CD14-positive monocyte (primary cell): ENCODE measurements around the gene RELCH. TPM values are rescaled to one million over a fixed set of nuclear protein-coding genes. Genes with fewer than 3 reads are reported as not detected.

ENCODE experiments used
- DNase-seq, 3 donors: peaks; one replicate each; pipeline ENCODE4 v3.0.0-alpha.2; 2011 to 2022
- H2AFZ ChIP-seq: 2 replicates; pipeline ENCODE4 v1.6.0; 2012; ENCODE audit warnings: mild to moderate bottlenecking, low read depth, low read length, inconsistent platforms; ENCODE audit not compliant: insufficient read depth, poor library complexity, severe bottlenecking
- H3K27ac ChIP-seq, 2 donors: 1 replicate in 1 of 2; 2 replicates in 1 of 2; pipeline ENCODE4 v1.5.1; 2012 to 2013; ENCODE audit warnings: low read length in 2 of 2, control low read depth in 1 of 2, inconsistent platforms in 1 of 2, low read depth in 1 of 2, mild to moderate bottlenecking in 1 of 2
- H3K27me3 ChIP-seq, 2 donors: one replicate each; pipeline versions ENCODE4 v1.6.0 to v1.6.1; 2011 to 2013; ENCODE audit warnings: low read length in 2 of 2; ENCODE audit not compliant: control insufficient read depth in 2 of 2, insufficient read depth in 2 of 2
- H3K36me3 ChIP-seq, 2 donors: replicated peaks in 1 of 2; 1 replicate in 1 of 2; 2 replicates in 1 of 2; pipeline versions ENCODE4 v1.5.1 to v1.6.1; 2012 to 2013; ENCODE audit warnings: low read length in 2 of 2, control low read depth in 1 of 2, inconsistent platforms in 1 of 2, mild to moderate bottlenecking in 1 of 2; ENCODE audit not compliant: insufficient read depth in 2 of 2, control insufficient read depth in 1 of 2
- H3K4me1 ChIP-seq, 2 donors: 1 replicate in 1 of 2; 2 replicates in 1 of 2; pipeline versions ENCODE4 v1.5.1 to v1.6.1; 2012 to 2013; ENCODE audit warnings: low read length in 2 of 2, control low read depth in 1 of 2, inconsistent platforms in 1 of 2, mild to moderate bottlenecking in 1 of 2, moderate library complexity in 1 of 2; ENCODE audit not compliant: insufficient read depth in 2 of 2, control insufficient read depth in 1 of 2
- H3K4me2 ChIP-seq: replicated peaks from 2 replicates; pipeline ENCODE3; 2012; ENCODE audit warnings: low read length, moderate library complexity, mild to moderate bottlenecking; ENCODE audit not compliant: poor library complexity, severe bottlenecking; ENCODE audit errors: extremely low read depth
- H3K4me3 ChIP-seq, 3 experiments: fragments of 200-600 bp in 1 of 3; sonication (generic) in 1 of 3; replicated peaks in 1 of 3; 1 replicate in 2 of 3; 2 replicates in 1 of 3; pipeline ENCODE4 v1.5.1; 2011 to 2013; ENCODE audit warnings: low read length in 3 of 3, mild to moderate bottlenecking in 3 of 3, control low read depth in 2 of 3, low read depth in 2 of 3, inconsistent platforms in 1 of 3, moderate library complexity in 1 of 3
- H3K79me2 ChIP-seq: 2 replicates; pipeline ENCODE4 v1.6.0; 2012; ENCODE audit warnings: mild to moderate bottlenecking, control low read depth, inconsistent platforms, low read length, moderate library complexity; ENCODE audit not compliant: insufficient read depth
- H3K9ac ChIP-seq: 2 replicates; pipeline ENCODE4 v1.6.0; 2017; ENCODE audit warnings: low read length, mild to moderate bottlenecking; ENCODE audit not compliant: insufficient read depth, poor library complexity, severe bottlenecking
- H3K9me3 ChIP-seq, 2 donors: replicated peaks in 1 of 2; 1 replicate in 1 of 2; 2 replicates in 1 of 2; pipeline versions ENCODE4 v1.5.1 to v1.6.1; 2012 to 2013; ENCODE audit warnings: low read length in 2 of 2, control low read depth in 1 of 2; ENCODE audit not compliant: control insufficient read depth in 1 of 2, insufficient read depth in 1 of 2
- H4K20me1 ChIP-seq: 2 replicates; pipeline ENCODE4 v1.6.0; 2012; ENCODE audit warnings: mild to moderate bottlenecking, low read length, control low read depth, moderate library complexity; ENCODE audit not compliant: insufficient read depth
- H3K27ac Mint-ChIP-seq, 7 donors: one replicate each; pipeline ENCODE4 v1.8.0; 2020; ENCODE audit warnings: mild to moderate bottlenecking in 7 of 7, mixed read lengths in 7 of 7, moderate library complexity in 6 of 7, inconsistent platforms in 2 of 7
- H3K27me3 Mint-ChIP-seq, 3 donors: one replicate each; pipeline ENCODE4 v1.8.0; 2021 to 2022; ENCODE audit warnings: low read depth in 3 of 3, mild to moderate bottlenecking in 3 of 3, mixed read lengths in 3 of 3, moderate library complexity in 3 of 3, inconsistent platforms in 1 of 3
- H3K36me3 Mint-ChIP-seq, 2 donors: one replicate each; pipeline ENCODE4 v1.8.0; 2020; ENCODE audit warnings: mixed read lengths in 2 of 2, inconsistent platforms in 1 of 2, mild to moderate bottlenecking in 1 of 2
- H3K4me1 Mint-ChIP-seq: one replicate; pipeline ENCODE4 v1.8.0; 2020; ENCODE audit warnings: mild to moderate bottlenecking, mixed read lengths
- H3K4me3 Mint-ChIP-seq, 2 donors: one replicate each; pipeline ENCODE4 v1.8.0; 2020; ENCODE audit warnings: mild to moderate bottlenecking in 2 of 2, mixed read lengths in 2 of 2, moderate library complexity in 1 of 2
- H3K9me3 Mint-ChIP-seq, 7 donors: one replicate each; pipeline ENCODE4 v1.8.0; 2020 to 2022; ENCODE audit warnings: mixed read lengths in 7 of 7, mild to moderate bottlenecking in 6 of 7, moderate library complexity in 6 of 7, inconsistent platforms in 2 of 7
- WGBS: methylation state at CpG from one replicate; pipeline ENCODE4 v1.1.5; 2013; ENCODE audit warnings: missing lambda C conversion rate; ENCODE audit not compliant: insufficient coverage; 5-methylcytosine and 5-hydroxymethylcytosine counted together
- intact Hi-C, 2 donors: fragments of 100-400 bp; cut with micrococcal nuclease; formaldehyde crosslinking; loops; one replicate each; pipeline versions ENCODE4 v1.15.0 to v1.15.1; 2023
- polyA plus RNA-seq, 3 donors: library from polyadenylated mRNA; depleted of rRNA in 1 of 3; unstranded in 2 of 3; stranded (reverse) in 1 of 3; fragments of 300-500 nt in 2 of 3; fragments of >200 nt in 1 of 3; fragmentation: Illumina TruSeq in 2 of 3; gene quantifications; 1 replicate in 2 of 3; 2 replicates in 1 of 3; pipeline ENCODE4 v1.2.3, GENCODE V29; 2012 to 2021
- TF ChIP-seq, protein P1 (sequence below): fragments of 200-600 bp; IDR thresholded peaks from one replicate; pipeline ENCODE4 v1.8.0; 2022; ENCODE audit warnings: antibody characterized with exemption, mild to moderate bottlenecking

The RELCH gene
- polyA plus RNA-seq, 3 donors, result 3.8 to 30.4 (median 4.9) TPM

DNA sequence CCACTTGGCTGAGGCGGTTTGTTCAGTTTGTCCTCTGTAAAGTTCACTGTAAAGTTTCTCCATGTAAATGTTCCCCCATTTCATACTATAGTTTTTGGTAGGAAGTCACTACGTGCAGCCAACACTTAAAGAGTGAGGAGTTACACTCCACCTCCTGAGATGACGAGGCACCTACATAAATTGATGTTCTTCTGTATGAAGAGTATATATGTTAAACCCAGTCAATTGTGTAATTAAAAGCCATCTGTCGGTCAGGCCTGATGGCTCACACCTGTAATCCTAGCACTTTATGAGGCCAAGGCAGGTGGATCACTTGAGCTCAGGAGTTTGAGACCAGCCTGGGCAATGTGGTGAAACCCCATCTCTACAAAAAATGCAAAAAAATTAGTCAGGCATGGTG lies 7.8 kb upstream of the RELCH start:
- Mint-ChIP-seq H3K4me3 (no peak overlapping the region), H3K4me1 (peaks cover 14% of the 10 kb centered on the region), H3K9me3 (no peaks in the 10 kb centered on the region), H3K36me3 (peaks cover 3 to 13% of the 10 kb centered on the region in 2 donors), H3K27me3 (no peaks in the 10 kb centered on the region), H3K27ac (no peak overlapping the region)
- no peak overlapping the region for H3K27ac ChIP-seq
- H3K79me2 ChIP-seq, result peaks cover 41% of the 10 kb centered on the region
- H3K9ac ChIP-seq, result no peak overlapping the region
- H3K4me1 ChIP-seq, result peaks cover 0 to 12% of the 10 kb centered on the region in 2 donors
- H3K4me3 ChIP-seq, result no peak overlapping the region
- no peak overlapping the region for H2AFZ ChIP-seq
- intact Hi-C loops, result no loop called here
- 100% methylated on average over 1 of the region's 4 CpGs for WGBS
- H3K4me2 ChIP-seq, result no peak overlapping the region
- TF ChIP-seq, protein P1, sequence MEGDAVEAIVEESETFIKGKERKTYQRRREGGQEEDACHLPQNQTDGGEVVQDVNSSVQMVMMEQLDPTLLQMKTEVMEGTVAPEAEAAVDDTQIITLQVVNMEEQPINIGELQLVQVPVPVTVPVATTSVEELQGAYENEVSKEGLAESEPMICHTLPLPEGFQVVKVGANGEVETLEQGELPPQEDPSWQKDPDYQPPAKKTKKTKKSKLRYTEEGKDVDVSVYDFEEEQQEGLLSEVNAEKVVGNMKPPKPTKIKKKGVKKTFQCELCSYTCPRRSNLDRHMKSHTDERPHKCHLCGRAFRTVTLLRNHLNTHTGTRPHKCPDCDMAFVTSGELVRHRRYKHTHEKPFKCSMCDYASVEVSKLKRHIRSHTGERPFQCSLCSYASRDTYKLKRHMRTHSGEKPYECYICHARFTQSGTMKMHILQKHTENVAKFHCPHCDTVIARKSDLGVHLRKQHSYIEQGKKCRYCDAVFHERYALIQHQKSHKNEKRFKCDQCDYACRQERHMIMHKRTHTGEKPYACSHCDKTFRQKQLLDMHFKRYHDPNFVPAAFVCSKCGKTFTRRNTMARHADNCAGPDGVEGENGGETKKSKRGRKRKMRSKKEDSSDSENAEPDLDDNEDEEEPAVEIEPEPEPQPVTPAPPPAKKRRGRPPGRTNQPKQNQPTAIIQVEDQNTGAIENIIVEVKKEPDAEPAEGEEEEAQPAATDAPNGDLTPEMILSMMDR, result no peak
- H3K9me3 ChIP-seq, result no peaks in the 10 kb centered on the region
- DNase-seq, result no peak
- H3K36me3 ChIP-seq, result no peaks in the 10 kb centered on the region
- peaks cover 4% of the 10 kb centered on the region for H4K20me1 ChIP-seq
- no peaks in the 10 kb centered on the region for H3K27me3 ChIP-seq

GRCh38 chr18:62182220-62182619 lies 4.8 kb upstream of the RELCH start:
- Histone ChIP-seq H3K9me3 (no peaks in the 10 kb centered on the region), H4K20me1 (peaks cover 4% of the 10 kb centered on the region), H3K27ac (no peak overlapping the region), H3K79me2 (peaks cover 61% of the 10 kb centered on the region), H3K36me3 (no peaks in the 10 kb centered on the region), H3K27me3 (no peaks in the 10 kb centered on the region), H3K4me1 (peaks cover 8 to 22% of the 10 kb centered on the region in 2 donors), H3K4me2 (no peak overlapping the region), H2AFZ (no peak overlapping the region), H3K9ac (no peak overlapping the region), H3K4me3 (no peak overlapping the region)
- TF ChIP-seq, protein P1, result no peak
- no peak for DNase-seq
- intact Hi-C loops, result loop anchor here (5.0 to 10.0 kb wide), 3 partner anchors 65 to 403 kb away; partner anchors contain the start of gene ZCCHC2 (in 1 of the 2)
- Mint-ChIP-seq H3K27ac (no peak overlapping the region), H3K4me3 (no peak overlapping the region), H3K27me3 (no peaks in the 10 kb centered on the region), H3K36me3 (peaks cover 0 to 11% of the 10 kb centered on the region in 2 donors), H3K4me1 (peaks cover 24% of the 10 kb centered on the region), H3K9me3 (no peaks in the 10 kb centered on the region)
- WGBS, result 50% methylated on average over 2 of the region's 3 CpGs
